T-helper 2 cell treated with Interferon-gamma antibody and Interleukin-4, amounts not matched to agents 5 μg/mL and 100 μg/mL, for 36 hours (primary cell): Measurements from ENCODE around the gene SMAD6.
"Not testable (repeated sequence)": the region's sequence is repeated elsewhere in the genome, so short reads cannot be mapped to it uniquely, and the experiment has no call there.

ENCODE experiments used
- DNase-seq: peaks from one replicate; pipeline ENCODE4 v3.0.0; 2021; ENCODE audit warnings: low spot score
- H3K27ac Mint-ChIP-seq: one replicate; pipeline ENCODE4 v1.8.0; 2021; ENCODE audit warnings: mild to moderate bottlenecking, mixed read lengths
- H3K27me3 Mint-ChIP-seq: one replicate; pipeline ENCODE4 v1.8.0; 2021; ENCODE audit warnings: low read depth, mixed read lengths
- H3K36me3 Mint-ChIP-seq: one replicate; pipeline ENCODE4 v1.8.0; 2021; ENCODE audit warnings: low read depth, mixed read lengths
- H3K4me1 Mint-ChIP-seq: one replicate; pipeline ENCODE4 v1.8.0; 2021; ENCODE audit warnings: low read depth, mixed read lengths
- H3K4me3 Mint-ChIP-seq: one replicate; pipeline ENCODE4 v1.8.0; 2022; ENCODE audit warnings: mild to moderate bottlenecking, moderate library complexity, mixed read lengths
- H3K9me3 Mint-ChIP-seq: one replicate; pipeline ENCODE4 v1.8.0; 2021; ENCODE audit warnings: mixed read lengths

The SMAD6 gene

DNA sequence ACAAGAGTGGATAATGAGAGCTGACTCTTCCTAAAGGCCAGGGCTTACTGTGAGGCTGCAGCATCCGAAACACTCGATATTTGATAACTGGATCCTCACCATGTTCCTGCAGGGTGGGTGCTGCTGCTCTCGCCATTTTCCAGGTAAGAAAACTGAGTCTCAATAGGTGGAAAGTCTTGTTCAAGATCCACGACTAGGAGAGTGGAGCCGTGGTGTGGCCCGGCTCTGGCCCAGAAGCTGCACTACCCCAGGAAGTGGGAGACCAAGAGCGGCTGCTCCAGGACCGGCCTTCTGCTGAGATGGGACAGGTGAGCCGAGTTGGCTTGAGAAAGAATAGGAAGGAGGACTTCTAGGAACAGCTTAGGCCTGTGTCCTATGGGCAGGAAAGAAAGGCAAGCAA, 121.6 kb downstream of the SMAD6 start:
- H3K4me3 Mint-ChIP-seq, result no peak overlapping the region
- no peak overlapping the region for H3K27ac Mint-ChIP-seq
- H3K4me1 Mint-ChIP-seq, result no peaks in the 10 kb centered on the region
- no peak for DNase-seq
- H3K36me3 Mint-ChIP-seq, result no peaks in the 10 kb centered on the region
- H3K27me3 Mint-ChIP-seq, result no peaks in the 10 kb centered on the region
- H3K9me3 Mint-ChIP-seq, result no peaks in the 10 kb centered on the region

DNA sequence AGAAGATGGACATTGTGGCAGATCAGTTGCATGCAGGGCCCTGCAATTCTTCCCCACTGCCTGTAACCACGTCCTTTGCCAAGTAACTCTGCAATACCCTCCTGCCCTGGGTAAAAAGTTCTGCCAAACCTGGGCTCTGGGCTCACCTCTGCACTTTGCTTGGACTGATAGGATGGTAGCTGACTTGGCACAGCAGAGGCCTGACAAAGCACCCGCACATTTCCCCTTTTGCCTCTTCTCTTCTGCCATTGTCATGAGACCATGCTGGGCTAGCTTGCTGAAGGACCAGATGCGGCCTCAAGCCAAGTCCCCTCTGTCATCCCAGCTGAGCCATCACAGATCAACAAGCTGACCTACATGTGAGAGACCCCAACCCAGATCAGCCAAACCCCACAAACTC, 122.4 kb downstream of the SMAD6 start:
- no peak overlapping the region for H3K4me3 Mint-ChIP-seq
- no peak for DNase-seq
- H3K9me3 Mint-ChIP-seq, result no peaks in the 10 kb centered on the region
- H3K36me3 Mint-ChIP-seq, result no peaks in the 10 kb centered on the region
- no peak overlapping the region for H3K27ac Mint-ChIP-seq
- no peaks in the 10 kb centered on the region for H3K4me1 Mint-ChIP-seq
- H3K27me3 Mint-ChIP-seq, result no peaks in the 10 kb centered on the region

DNA sequence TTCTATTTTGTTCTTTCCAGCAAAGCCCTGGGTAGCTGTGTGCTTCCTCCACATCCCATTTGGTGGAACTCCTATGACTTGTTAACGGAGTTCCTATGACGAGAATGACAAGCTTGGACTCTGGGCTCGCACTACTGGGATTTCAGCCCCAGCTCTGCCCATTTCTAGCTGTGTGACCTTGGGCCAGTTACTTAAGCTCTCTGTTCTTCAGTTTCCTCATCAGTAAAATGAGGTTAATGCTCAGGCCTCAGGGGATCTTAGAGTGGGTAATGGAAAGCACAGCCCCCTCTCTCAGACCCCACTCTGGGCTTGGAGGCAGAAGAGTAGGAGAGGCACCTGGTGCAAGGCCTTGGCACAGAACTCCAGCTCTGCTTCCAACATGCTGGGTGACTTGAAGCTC, 123.1 kb downstream of the SMAD6 start:
- H3K36me3 Mint-ChIP-seq, result no peaks in the 10 kb centered on the region
- DNase-seq, result no peak
- H3K4me1 Mint-ChIP-seq, result no peaks in the 10 kb centered on the region
- no peaks in the 10 kb centered on the region for H3K27me3 Mint-ChIP-seq
- H3K4me3 Mint-ChIP-seq, result no peak overlapping the region
- H3K9me3 Mint-ChIP-seq, result no peaks in the 10 kb centered on the region
- no peak overlapping the region for H3K27ac Mint-ChIP-seq

DNA sequence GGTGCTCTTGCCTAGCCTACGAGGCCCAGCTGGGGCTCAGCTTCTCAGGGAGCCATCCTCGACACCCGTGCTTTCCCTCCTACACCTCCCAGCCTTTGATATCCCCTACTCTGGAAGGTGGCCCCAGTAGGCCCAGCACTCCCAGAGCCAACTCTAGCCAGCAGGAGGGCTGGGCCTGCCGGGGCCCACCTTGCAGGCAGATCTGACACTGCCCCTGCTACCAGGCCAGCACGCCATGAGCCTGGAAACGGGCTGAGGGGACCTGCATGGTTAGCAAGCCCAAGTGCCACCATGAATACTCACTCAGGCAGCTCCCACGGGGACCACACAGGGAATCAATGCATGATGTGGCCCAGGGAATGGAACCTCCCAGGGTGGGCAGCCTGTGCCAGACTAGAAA, 123.7 kb downstream of the SMAD6 start:
- H3K36me3 Mint-ChIP-seq, result no peaks in the 10 kb centered on the region
- no peak overlapping the region for H3K27ac Mint-ChIP-seq
- no peaks in the 10 kb centered on the region for H3K27me3 Mint-ChIP-seq
- no peaks in the 10 kb centered on the region for H3K9me3 Mint-ChIP-seq
- no peak overlapping the region for H3K4me3 Mint-ChIP-seq
- H3K4me1 Mint-ChIP-seq, result no peaks in the 10 kb centered on the region
- DNase-seq, result no peak

DNA sequence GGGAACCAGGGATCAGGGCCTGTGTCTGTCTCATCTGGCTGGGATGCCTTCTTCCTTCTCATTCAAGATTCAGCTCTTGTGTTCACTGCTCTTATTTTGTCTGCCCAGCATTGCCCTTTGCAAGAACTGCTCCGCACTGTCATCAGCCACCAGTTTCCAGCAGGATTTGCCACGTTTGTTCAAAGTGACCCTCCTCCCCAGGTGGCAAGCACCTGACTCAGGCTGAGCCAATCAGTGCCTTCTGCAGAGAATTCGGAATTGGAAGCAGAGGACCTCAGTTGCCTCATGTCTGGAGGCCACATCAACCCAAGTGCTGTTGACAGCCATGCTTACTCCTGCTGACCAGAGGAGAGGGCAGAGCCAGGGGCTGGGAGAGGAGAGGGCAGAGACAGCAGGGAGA, 124.5 kb downstream of the SMAD6 start:
- H3K4me1 Mint-ChIP-seq, result no peaks in the 10 kb centered on the region
- no peak for DNase-seq
- no peak overlapping the region for H3K4me3 Mint-ChIP-seq
- no peaks in the 10 kb centered on the region for H3K36me3 Mint-ChIP-seq
- H3K27me3 Mint-ChIP-seq, result no peaks in the 10 kb centered on the region
- no peak overlapping the region for H3K27ac Mint-ChIP-seq
- no peaks in the 10 kb centered on the region for H3K9me3 Mint-ChIP-seq

DNA sequence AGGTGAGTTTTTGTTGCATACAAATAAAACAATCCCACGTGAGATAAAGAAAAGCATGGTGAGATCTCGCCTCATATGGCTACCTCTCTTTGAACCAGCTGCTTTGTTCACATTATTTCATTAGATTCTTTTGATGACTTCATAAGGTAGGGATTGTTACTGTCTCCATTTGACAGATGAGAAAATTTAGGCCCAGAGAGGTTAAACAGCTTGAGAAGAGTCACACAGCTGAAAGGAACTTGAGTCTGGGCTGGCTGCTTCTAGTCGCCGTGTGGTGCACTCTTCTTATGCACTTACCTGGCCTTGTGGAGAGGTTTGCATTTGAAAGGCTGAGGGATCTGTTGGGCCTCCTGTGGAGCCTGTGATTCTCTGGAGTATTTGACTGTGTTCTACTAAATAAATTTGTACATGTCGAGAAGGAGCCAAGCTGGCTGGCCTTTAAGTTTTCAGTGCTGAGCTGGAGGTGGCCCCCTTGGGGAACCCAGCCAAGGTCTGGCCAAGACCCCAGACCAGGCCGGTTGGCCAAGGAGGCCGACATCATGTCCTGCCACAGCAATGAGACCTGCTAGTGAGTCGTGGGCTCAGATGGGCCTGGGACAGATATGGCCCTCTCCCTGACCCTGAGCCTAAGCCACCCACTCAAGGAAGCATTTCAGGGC, 125.1 kb downstream of the SMAD6 start:
- DNase-seq, result no peak
- H3K27ac Mint-ChIP-seq, result no peak overlapping the region
- no peak overlapping the region for H3K4me3 Mint-ChIP-seq
- no peaks in the 10 kb centered on the region for H3K27me3 Mint-ChIP-seq
- H3K36me3 Mint-ChIP-seq, result no peaks in the 10 kb centered on the region
- no peaks in the 10 kb centered on the region for H3K4me1 Mint-ChIP-seq
- H3K9me3 Mint-ChIP-seq, result no peaks in the 10 kb centered on the region

DNA sequence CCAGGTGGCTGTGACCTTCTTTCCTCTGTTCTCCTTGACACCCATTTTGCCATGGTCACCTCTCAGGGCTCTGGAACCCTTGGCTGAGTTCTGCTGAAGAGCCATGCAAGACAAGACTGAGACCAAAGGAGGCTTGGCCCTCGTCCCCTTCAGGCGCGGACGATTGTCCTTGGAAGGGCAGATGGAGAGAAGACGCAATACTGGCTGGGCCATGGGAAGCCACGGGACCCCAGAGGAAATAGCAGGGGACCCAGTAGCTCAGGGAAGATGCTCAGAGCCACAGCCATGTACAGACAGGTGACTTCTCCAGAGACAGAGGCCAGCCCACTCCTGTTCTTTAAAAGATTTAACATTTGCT, 125.6 kb downstream of the SMAD6 start:
- no peaks in the 10 kb centered on the region for H3K9me3 Mint-ChIP-seq
- no peaks in the 10 kb centered on the region for H3K27me3 Mint-ChIP-seq
- no peaks in the 10 kb centered on the region for H3K36me3 Mint-ChIP-seq
- DNase-seq, result no peak
- H3K4me3 Mint-ChIP-seq, result no peak overlapping the region
- H3K27ac Mint-ChIP-seq, result no peak overlapping the region
- H3K4me1 Mint-ChIP-seq, result no peaks in the 10 kb centered on the region

DNA sequence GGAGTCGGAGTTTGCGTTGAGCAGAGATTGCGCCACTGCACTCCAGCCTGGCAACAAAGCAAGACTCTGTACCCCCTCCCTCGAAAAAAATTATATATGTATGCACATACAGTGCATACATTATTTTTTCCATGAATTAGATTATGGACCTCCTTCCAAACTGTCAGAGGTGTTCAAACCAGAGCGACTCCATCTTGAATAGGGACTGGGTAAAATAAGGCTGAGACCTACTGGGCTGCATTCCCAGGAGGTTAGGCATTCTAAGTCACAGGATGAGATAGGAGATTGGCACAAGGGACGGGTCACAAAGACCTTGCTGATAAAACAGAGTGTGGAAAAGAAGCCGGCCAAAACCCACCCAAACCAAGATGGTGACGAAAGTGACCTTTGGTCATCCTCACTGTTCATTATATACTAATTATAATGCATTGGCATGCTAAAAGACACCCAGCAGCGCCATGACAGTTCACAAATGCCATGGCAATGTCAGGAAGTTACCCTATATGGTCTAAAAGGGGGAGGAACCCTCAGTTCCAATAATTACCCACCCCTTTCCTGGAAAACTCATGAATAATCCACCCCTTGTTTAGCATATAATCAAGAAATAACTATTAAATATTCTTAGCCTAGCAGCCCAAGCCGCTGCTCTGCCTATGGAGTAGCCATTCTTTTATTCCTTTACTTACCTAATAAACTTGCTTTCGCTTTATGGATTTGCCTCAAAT, 126.9 kb downstream of the SMAD6 start:
- not testable (repeated sequence) for H3K36me3 Mint-ChIP-seq, H3K27me3 Mint-ChIP-seq, DNase-seq, H3K4me3 Mint-ChIP-seq, H3K9me3 Mint-ChIP-seq, H3K4me1 Mint-ChIP-seq, H3K27ac Mint-ChIP-seq

DNA sequence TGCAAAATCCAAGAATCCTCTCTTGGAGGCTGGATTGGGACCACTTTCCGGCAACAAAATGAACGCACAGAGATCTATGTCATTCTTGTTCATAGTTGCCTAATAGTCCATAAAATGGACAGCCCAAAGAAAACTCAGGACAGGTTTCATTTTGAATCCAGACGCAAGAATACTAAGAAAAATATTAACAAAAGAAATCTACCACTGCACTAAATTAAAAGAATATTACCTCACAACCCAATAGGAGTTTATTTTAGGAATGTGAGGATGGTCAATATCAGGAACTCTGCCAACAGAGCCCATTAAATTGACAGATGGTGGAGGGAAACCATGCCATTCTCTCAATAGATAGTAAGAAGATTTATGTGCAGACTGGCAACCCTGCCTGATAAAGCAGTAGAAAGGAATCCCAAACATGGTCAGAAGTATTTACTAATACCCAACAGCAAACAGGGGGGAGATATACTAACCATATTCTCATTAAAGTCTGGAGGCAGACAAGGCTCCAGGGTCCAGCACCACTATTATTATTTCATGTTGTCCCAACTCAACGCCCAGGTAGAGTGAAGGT, 127.6 kb downstream of the SMAD6 start:
- Mint-ChIP-seq H3K9me3 (no peaks in the 10 kb centered on the region), H3K27me3 (no peaks in the 10 kb centered on the region), H3K36me3 (no peaks in the 10 kb centered on the region), H3K27ac (no peak overlapping the region), H3K4me1 (no peaks in the 10 kb centered on the region), H3K4me3 (no peak overlapping the region)
- no peak for DNase-seq

DNA sequence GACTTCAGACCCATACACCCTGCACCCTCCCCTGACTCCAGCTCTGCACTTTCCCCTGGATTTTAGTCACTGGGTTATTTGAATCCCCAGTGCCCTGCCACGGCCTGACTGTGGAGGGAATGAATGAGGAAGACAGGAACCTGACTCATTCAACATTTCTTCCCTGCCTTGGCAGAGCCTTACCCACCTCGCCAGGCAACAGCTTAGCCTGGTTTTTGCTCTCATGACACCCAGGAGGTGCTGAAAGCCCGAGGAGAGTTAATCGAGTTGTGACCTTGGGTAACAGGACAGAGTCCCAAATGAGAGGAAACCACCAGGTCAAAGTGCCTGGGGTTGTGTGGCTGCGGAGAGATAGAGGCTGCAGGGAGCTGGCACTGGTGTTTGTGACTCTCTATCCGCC, 128.3 kb downstream of the SMAD6 start:
- Mint-ChIP-seq H3K27me3 (no peaks in the 10 kb centered on the region), H3K27ac (no peak overlapping the region), H3K4me1 (no peaks in the 10 kb centered on the region), H3K36me3 (no peaks in the 10 kb centered on the region), H3K9me3 (no peaks in the 10 kb centered on the region), H3K4me3 (no peak overlapping the region)
- no peak for DNase-seq

DNA sequence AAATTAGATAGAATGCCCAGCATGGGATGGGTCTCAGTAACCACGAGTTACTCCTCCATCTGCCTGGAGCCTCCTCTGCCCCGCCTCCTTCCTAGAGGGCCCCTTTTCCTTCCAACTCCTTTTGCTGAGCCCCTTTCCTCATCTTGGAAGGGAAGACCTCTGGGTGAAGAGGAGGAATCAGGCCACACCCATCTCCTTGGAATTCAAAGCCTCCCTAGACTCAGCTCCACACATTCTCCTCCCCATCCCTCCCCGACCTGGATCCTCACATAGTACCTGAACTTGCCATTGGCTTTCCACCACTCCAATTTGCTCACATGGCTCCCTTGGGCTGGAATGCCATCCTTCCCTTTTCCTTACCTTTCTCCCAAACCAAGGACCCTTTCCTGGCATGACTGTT, 128.8 kb downstream of the SMAD6 start:
- Mint-ChIP-seq H3K27me3 (no peaks in the 10 kb centered on the region), H3K4me3 (no peak overlapping the region), H3K9me3 (no peaks in the 10 kb centered on the region), H3K36me3 (no peaks in the 10 kb centered on the region), H3K27ac (no peak overlapping the region), H3K4me1 (no peaks in the 10 kb centered on the region)
- no peak for DNase-seq

DNA sequence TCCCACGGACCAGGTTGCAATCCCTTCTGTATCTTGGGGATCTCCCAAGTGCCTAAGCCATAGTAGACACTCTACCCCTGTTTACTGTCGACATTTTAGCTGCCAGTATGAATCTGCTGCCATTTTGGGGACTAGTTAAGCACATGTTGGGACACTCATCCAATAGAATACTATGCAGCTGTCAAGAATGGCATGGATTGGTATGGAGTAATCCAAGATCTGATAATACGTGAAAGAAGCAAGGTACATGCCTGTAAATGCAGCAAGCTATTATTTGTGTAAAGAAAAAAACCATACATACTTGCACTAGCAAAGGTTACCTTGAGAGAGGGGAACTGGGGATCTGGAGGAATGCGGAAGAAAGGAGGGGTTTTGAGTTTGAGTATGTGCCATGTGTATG, 129.3 kb downstream of the SMAD6 start:
- Mint-ChIP-seq H3K36me3 (no peaks in the 10 kb centered on the region), H3K4me3 (no peak overlapping the region), H3K27me3 (no peaks in the 10 kb centered on the region), H3K27ac (no peak overlapping the region), H3K4me1 (no peaks in the 10 kb centered on the region), H3K9me3 (no peaks in the 10 kb centered on the region)
- no peak for DNase-seq

DNA sequence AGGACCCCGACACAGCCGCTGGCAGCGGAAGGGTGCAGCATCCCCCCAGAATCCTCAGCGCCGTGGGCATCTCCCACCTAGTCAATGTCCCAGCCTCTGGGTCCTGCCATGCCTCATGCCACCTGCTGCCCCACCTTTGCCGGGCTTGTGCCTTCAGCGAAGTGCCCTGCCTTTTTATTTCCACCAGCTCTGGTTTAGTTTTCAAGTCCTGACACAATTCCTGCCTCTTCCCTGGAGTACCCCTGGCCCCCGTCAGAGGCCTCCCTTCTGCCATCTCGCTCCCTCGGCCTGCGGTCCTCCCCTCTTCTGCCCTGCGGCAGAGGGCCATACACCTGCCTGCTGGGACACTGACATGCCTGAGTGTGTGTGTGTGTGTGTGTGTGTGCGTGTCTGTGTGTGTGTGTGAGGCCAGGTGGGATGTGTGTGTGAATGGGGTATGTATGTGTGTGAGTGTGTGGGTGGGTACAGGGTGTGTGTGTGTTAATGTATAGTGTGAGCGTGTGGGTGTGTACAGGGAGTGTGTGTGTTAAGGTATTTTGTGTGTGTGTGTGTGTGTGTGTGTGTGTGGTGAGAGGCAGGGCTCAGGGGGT, 129.9 kb downstream of the SMAD6 start:
- Mint-ChIP-seq H3K9me3 (no peaks in the 10 kb centered on the region), H3K4me3 (no peak overlapping the region), H3K27ac (no peak overlapping the region), H3K27me3 (no peaks in the 10 kb centered on the region), H3K4me1 (no peaks in the 10 kb centered on the region), H3K36me3 (no peaks in the 10 kb centered on the region)
- DNase-seq, result no peak
